ENCODE data around the gene MAP4K2.

MAP4K2 gene

DNA sequence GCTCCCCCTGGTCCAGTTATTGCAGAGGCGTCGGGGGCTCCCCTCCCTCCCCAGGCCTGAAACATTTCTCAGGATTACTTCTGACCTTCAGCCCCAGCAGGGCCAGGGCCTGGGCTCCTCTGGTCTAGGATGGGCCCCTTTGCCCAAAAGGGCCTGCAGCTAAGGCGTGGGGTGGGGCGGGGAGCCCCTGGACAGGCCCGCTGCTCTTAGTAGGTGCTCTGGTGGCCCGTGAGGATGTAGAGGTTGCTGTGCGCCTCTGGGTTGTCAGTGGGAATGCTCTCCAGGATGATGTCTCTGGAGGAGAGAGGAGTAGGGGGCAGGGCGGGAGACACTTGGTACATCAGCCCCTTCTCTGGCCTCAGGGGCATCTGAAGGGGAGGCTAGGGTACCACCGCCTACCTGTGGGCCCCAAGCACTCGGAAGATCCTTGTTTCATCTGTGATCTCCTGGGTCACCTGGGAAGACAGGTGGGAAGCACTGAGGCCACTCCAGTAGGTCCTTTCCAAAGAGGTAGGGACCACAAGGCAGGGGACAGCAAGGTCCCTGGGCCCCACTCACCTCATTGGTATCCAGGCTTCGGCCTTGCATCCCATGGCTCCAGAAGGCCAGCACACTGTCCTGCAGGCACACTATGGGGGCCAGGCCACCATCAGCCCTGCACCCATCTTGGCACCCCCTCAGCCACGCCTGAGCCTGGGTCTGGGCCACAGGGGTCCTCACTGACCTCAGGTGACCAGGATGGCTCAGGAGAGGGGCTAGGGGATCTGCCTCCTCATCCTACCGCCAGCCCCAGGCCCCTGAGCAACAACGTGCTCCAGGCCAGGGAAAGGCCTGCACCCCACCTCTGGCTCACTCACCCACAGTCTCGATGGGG, 13.4 kb downstream of the MAP4K2 start:
- DNase-seq (ENCODE audit: extremely low read depth, low read depth): no peak
- TF ChIP-seq CTCF (IDR thresholded peaks at IDR 0.05; ENCODE audit: low read depth, low read length, missing control alignments): no peak
- H3K4me3 ChIP-seq (replicated peaks; ENCODE audit: low read depth, low read length): no peak overlapping the region

DNA sequence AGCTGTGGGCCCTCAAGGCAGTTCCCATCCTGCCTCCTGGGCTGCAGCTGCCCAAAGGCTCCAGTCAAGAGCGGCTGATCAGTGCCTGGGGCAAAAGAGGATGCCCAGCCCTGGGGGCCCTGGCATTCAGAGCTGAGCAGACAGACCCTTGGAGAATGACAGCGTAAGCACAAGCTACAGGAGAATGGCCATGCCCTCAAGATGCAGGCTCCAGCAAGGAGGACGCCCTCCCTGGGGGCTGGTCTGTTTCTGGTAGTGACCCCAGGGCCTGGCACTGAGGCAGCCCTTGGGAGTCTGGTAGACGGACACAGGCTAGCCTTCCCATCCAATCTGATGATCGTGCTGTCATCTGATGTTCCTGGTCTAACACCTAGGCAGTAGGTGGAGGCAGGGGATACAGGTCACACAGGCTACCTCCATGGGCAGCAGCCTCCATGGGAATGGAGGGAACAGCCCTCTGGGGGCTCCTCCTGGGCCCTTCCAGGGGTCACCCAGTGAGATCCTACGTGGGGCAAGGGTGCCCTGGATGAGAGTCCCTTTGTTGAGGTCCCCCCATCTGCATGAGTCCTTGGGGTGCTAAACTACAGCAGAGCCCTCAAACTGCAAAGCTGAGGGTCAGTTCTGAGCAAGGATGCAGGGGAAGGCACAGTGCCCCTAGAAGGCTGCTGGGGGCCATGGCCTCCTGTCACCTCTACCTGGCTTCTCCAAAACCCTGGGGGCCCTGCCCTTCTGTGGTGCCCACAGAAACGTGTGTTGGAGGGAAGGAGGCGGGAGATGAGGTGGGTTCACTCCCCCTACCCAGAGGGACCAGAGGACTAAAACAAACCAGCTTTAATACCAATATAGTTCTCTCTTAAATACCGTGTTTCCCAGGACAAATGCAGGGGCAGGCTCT, 14.4 kb downstream of the MAP4K2 start:
- no peak overlapping the region for H3K4me3 ChIP-seq (replicated peaks; ENCODE audit: low read depth, low read length)
- no peak for TF ChIP-seq CTCF (IDR thresholded peaks at IDR 0.05; ENCODE audit: low read depth, low read length, missing control alignments)
- DNase-seq (ENCODE audit: extremely low read depth, low read depth): no peak

GRCh38 chr11:64787526-64788320, 15.3 kb downstream of the MAP4K2 start:
- no peak overlapping the region for H3K4me3 ChIP-seq (replicated peaks; ENCODE audit: low read depth, low read length)
- DNase-seq (ENCODE audit: extremely low read depth, low read depth): no peak
- TF ChIP-seq CTCF (IDR thresholded peaks at IDR 0.05; ENCODE audit: low read depth, low read length, missing control alignments): peak; percentile 88

DNA sequence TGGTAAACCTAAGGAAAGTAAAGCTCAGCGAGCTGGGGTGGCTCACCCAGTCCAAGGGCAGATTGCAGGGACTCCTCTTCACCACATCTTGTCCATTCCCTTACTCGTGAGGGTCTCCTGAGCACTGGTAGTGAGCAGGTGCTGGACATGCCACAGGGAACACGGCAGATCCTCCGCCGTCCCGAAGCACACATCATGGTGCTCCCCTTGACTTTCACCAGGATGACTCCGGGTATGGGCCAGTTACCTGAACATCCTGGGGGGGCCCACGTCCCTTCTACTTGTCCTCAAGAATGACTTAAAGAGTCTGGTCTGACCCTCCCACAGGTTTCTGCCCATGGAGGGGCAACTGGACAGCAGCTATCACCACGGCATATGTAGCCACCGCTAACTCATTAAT, 16.7 kb downstream of the MAP4K2 start:
- DNase-seq (ENCODE audit: extremely low read depth, low read depth): no peak
- no peak overlapping the region for H3K4me3 ChIP-seq (replicated peaks; ENCODE audit: low read depth, low read length)
- TF ChIP-seq CTCF (IDR thresholded peaks at IDR 0.05; ENCODE audit: low read depth, low read length, missing control alignments): no peak

DNA sequence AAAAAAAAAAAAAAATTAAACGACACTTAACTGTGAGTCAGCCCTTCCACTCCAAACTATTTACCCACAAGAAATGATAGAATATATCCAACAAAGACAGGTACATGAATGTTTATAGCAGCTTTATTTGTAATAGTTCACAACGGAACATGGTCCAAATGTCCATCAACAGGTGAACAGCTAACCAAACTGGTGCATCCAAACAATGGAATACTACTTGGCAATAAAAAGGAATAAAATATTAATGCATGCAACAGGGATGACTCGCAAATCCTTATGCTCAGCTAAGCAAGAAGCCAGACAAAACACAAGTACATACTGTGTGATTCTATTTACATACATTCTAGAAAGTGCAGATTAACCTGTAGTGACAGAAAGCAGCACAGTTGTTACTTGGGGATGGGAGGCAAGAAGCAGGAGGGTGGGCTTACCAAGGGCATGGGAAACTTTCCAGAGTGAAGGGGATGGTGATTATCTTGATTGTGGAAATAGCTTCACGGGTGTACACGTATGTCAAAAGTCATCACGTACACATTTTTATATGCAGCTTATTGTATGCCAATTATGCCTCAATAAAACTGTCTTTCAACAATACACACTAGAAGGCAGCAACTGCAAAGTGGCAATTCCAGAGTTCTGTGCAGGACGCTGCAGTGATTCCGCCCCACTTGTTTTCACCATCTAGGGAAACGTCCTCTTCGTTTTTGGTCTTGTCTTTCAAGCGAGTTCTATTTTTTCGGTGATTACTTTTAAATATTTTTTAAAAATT, 18.0 kb downstream of the MAP4K2 start:
- H3K4me3 ChIP-seq (replicated peaks; ENCODE audit: low read depth, low read length): no peak overlapping the region
- TF ChIP-seq CTCF (IDR thresholded peaks at IDR 0.05; ENCODE audit: low read depth, low read length, missing control alignments): no peak
- DNase-seq (ENCODE audit: extremely low read depth, low read depth): no peak
